IPS-20b (cell line): ENCODE results near the gene BANP.

Source experiments
- H3K27ac ChIP-seq: one replicate; pipeline ENCODE4 v1.5.1; 2013; ENCODE audit warnings: low read length
- H3K27me3 ChIP-seq: 2 replicates; pipeline ENCODE4 v1.6.1; 2013; ENCODE audit warnings: mild to moderate bottlenecking, low read length, inconsistent platforms; ENCODE audit not compliant: insufficient read depth
- H3K36me3 ChIP-seq: 2 replicates; pipeline ENCODE4 v1.6.1; 2013; ENCODE audit warnings: low read depth, mild to moderate bottlenecking, inconsistent platforms, low read length, moderate library complexity; ENCODE audit not compliant: insufficient read depth
- H3K4me1 ChIP-seq: 2 replicates; pipeline ENCODE4 v1.6.1; 2013; ENCODE audit warnings: mild to moderate bottlenecking, control low read depth, inconsistent platforms, low read length, moderate library complexity; ENCODE audit not compliant: insufficient read depth
- H3K4me3 ChIP-seq: 2 replicates; pipeline ENCODE4 v1.5.1; 2013; ENCODE audit warnings: mild to moderate bottlenecking, low read length, inconsistent platforms
- H3K9ac ChIP-seq: 2 replicates; pipeline ENCODE4 v1.6.1; 2013; ENCODE audit warnings: low read depth, mild to moderate bottlenecking, inconsistent platforms, low read length, moderate library complexity
- H3K9me3 ChIP-seq: 2 replicates; pipeline ENCODE4 v1.6.1; 2013; ENCODE audit warnings: mild to moderate bottlenecking, low read depth, low read length, inconsistent platforms; ENCODE audit not compliant: insufficient read depth

Gene BANP

DNA sequence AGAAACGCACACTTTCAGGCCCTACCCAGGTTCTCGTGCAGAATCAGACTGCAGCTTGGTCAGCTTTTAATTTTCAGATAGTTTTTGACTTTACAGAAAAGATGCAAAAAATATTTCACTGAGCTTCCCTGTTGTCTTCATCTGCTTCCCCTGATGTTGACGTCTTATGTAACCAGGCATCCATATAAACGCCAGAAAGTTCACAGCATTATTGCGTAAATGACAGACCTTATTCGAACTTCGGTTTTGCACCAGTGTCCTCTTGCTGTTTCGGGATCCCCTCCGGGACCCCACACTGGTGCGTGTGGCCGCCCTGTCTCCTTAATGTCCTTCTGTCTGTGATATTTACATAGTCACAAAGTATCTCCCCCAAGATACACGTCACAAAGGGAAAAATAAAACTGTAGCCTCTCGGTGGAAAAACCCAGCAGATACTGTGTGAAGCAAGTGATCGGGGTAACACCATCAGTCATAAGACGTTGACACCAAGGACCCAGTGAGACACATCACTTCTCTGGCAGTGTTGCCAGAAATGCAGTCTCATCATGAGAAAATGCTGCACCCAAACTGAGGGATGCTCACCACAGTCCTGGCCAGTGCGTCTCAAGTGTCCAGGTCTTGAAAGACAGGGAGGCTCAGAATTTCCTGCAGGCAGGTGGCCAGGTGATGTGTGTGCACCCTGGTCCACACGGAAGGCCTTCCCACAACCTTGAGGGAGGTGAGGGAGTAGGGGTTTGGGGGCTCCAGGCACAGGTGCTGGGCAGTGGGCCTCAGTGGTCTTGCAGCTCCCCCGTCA lies 4.3 kb downstream of the BANP start:
- Histone ChIP-seq H3K4me1 (0 out of 2 replicates have a peak, but pooled peaks cover 3% of the 10 kb centered on the region), H3K9ac (no peak overlapping the region), H3K27ac (no peak overlapping the region)

DNA sequence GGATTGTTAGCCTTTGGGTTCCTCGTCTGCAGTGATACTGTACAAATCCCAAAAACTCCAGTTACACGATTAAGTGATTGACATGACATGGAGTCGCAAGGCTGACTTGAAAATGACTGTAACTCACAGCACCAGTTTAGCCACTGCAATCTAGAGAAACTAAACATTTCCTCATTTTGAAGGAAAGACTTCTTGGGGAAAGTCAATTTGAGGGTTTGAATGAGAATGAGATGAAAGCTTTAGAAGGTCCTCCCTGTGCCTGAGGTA lies 4.8 kb downstream of the BANP start:
- Histone ChIP-seq H3K4me3 (no peak overlapping the region), H3K27me3 (no peaks in the 10 kb centered on the region), H3K4me1 (0 out of 2 replicates have a peak, but pooled peaks cover 3% of the 10 kb centered on the region), H3K27ac (no peak overlapping the region), H3K9ac (peak overlapping the region; percentile 19; the same call in 1 of the 2 replicates), H3K36me3 (peaks cover 20% of the 10 kb centered on the region), H3K9me3 (no peaks in the 10 kb centered on the region)

More for the DNA sequence above, 4.3 kb downstream of the BANP start:
- Histone ChIP-seq H3K27me3 (no peaks in the 10 kb centered on the region), H3K36me3 (peaks cover 20% of the 10 kb centered on the region), H3K4me3 (no peak overlapping the region), H3K9me3 (no peaks in the 10 kb centered on the region)

DNA sequence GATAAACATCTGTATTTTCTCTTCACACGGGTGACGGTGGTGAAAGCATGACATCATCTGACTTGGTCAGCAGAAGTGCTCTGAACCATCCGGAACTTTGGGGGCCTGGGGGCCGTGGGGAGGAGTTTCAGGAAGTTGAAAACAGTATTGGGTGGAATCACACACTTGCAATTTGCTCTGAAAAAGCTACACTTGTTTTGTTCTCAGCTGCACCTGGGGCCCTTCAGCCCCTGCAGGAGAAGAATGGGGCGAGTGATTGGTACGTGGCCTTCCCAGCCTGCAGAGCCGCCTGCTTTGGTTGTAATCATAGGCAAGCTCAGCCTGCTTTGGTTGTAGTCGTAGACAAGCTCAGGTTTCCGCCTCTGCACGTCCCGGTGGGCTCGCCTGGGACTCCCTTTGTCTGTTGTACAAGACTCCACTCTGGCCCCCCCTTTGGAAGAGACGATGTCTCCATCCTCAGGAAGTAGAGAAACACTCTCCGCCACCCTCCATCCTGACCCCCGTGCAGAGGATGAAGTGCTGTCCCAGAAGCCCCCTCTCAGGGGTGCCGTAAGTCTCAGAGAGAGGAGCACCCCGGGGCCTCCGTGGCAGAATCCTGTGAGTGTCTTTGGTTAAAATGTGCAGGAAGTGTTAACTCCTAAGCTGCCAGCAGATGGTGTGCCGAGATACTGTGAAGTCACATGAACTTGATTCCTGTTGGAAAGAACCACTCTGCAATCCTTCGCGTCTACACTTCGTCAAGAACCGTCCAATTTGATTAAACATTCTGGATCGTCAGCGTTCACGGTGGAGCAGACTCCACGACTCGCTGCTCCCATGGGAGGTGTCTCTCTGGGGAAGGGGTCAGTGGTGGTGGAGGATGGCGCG lies 5.4 kb downstream of the BANP start:
- no peak overlapping the region for H3K27ac ChIP-seq
- 0 out of 2 replicates have a peak, but pooled peaks cover 3% of the 10 kb centered on the region for H3K4me1 ChIP-seq
- H3K27me3 ChIP-seq: no peaks in the 10 kb centered on the region
- no peaks in the 10 kb centered on the region for H3K9me3 ChIP-seq
- H3K4me3 ChIP-seq: no peak overlapping the region
- H3K9ac ChIP-seq: peak overlapping the region; percentile 19; the same call in 1 of the 2 replicates
- H3K36me3 ChIP-seq: peaks cover 20% of the 10 kb centered on the region

DNA sequence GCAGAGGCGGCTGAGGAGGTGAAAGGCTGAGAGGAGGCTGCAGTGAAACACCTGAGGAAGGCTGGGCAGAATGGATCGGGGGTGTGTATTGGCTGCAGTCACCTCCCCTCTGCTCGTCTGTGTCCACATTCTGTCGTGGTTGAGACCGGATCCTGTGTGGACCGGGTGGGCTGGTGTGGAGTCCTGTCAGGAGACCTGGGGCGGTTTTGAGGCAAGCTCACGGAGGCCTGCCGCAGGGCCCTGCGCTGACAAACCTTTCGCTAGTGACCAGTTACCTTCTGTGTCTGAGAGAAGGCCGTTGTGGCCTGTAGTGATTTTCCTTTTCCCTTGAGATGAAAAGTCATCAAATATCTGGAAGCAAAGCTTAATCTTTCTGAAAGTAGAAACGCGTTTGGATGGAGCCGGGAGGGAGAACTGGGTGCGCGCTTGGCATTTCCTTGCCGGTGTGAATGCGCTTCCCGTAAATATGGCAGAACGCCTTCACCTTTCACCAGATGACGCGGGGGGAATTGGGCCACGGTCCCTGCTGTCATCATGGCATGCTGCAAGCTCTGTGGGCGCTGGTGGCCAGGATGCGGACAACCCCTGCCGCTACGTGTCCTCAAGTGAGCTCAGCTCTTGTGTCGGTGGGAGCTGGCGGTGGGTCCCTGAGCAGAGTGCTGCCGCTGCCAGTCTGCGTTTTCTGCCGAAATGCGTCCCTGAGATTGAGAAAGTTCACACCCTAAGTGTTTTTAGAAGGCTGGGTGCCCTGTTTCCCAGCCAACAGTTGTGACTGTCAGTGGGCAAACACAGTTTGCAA lies 6.3 kb downstream of the BANP start:
- no peaks in the 10 kb centered on the region for H3K9me3 ChIP-seq
- peaks cover 20% of the 10 kb centered on the region for H3K36me3 ChIP-seq
- no peaks in the 10 kb centered on the region for H3K27me3 ChIP-seq
- H3K4me1 ChIP-seq: no peaks in the 10 kb centered on the region
- H3K9ac ChIP-seq: no peak overlapping the region; the same call in 1 of the 2 replicates
- no peak overlapping the region for H3K27ac ChIP-seq
- H3K4me3 ChIP-seq: no peak overlapping the region

DNA sequence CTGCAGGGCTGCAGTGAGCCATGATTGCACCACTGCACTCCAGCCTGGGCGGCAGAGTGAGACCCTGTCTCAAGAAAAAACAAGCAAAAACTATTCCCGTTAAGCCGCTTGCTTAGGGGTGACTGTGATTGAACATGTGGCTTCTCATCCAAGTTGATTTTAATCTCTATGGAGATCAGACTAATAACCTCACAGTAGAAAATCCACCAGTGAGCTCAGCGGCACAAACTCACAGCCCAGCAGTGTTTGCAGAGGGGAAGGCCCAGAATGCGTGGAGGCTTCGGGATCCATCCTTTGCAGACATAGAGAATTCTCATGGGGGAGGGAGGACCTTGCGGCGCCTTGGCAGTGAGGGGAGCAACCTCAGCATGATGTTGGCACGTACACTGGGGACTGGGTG lies 7.4 kb downstream of the BANP start:
- Histone ChIP-seq H3K4me3 (no peak overlapping the region), H3K36me3 (peaks cover 14% of the 10 kb centered on the region), H3K27ac (no peak overlapping the region), H3K4me1 (no peaks in the 10 kb centered on the region), H3K9me3 (no peaks in the 10 kb centered on the region), H3K27me3 (no peaks in the 10 kb centered on the region), H3K9ac (no peak overlapping the region)

DNA sequence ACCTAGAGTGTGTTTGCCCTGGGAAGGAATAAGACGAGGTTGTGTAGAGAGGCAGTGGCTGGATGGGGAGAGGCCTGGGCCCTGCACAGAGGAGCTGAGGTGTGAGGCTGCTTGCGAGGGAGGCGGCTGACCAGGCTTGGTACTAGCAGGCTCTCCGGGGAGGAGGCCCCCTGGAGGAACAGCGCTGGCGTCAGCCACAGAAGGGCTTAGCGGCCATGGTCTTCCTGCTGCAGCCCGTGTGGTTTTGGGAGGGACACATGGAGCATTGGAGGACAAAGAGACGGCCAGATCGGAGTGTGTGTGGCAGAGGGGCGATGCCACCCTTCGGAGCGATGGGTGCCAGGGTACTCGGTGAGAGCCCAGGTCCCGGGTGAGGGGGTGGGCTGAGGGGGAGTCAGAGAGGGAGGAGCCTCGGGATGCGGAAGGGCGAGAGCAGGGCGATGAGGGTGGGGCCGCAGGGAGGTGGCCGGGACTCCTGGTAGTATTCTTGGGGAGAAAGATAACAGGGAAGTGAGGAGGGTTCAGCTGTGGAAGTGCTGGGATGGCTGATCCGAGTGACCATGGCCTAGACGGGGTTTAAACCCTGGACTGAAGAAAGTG lies 8.3 kb downstream of the BANP start:
- no peak overlapping the region for H3K4me3 ChIP-seq
- H3K27me3 ChIP-seq: no peaks in the 10 kb centered on the region
- H3K9ac ChIP-seq: no peak overlapping the region
- no peaks in the 10 kb centered on the region for H3K9me3 ChIP-seq
- peaks cover 7% of the 10 kb centered on the region for H3K36me3 ChIP-seq
- H3K27ac ChIP-seq: no peak overlapping the region
- H3K4me1 ChIP-seq: no peaks in the 10 kb centered on the region

DNA sequence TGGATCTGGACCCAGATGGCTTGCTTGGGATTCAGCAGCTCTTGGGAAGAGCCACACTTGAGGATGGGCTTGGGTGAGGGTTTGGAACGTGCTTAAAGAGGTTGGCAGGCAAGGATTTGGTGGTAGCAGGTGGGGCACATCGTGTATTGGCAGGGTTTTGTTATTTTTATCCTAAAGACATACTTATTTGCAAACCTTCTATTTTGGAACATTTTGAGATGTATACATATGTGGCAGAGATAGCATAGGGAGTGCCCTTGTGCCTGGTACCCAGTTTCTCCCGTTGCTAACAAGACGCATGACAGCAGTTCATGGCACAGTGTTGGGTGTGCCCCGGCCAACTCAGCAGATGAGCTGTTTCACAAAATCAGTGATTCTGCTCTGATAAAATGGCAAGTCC lies 9.1 kb downstream of the BANP start:
- H3K9me3 ChIP-seq: no peaks in the 10 kb centered on the region
- no peak overlapping the region for H3K27ac ChIP-seq
- peaks cover 7% of the 10 kb centered on the region for H3K36me3 ChIP-seq
- H3K27me3 ChIP-seq: no peaks in the 10 kb centered on the region
- no peak overlapping the region for H3K9ac ChIP-seq
- no peaks in the 10 kb centered on the region; the same call in 1 of the 2 replicates for H3K4me1 ChIP-seq
- H3K4me3 ChIP-seq: no peak overlapping the region

DNA sequence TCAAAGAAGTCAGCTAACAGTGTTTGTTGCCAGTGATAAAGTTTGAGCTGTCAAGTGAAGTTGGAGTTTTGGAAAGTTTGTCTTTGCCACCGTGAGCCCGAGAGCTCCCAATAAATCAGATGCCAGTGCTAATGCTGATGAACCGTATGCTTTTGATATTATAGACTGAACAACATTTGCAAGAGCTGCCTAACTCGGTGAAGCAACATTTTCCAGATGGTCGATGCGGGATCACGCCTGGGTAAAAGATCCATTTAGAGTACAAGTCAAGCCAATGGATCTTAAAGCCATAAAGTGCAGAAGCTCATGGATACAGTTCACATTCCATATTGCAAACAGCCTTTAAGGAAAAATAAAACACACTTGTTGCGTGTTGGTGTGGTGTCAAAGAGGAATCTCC lies 9.6 kb downstream of the BANP start:
- no peak overlapping the region for H3K4me3 ChIP-seq
- no peak overlapping the region for H3K9ac ChIP-seq
- H3K27ac ChIP-seq: no peak overlapping the region
- no peaks in the 10 kb centered on the region for H3K9me3 ChIP-seq
- H3K27me3 ChIP-seq: no peaks in the 10 kb centered on the region
- no peaks in the 10 kb centered on the region; the same call in 1 of the 2 replicates for H3K4me1 ChIP-seq
- H3K36me3 ChIP-seq: peaks cover 7% of the 10 kb centered on the region

DNA sequence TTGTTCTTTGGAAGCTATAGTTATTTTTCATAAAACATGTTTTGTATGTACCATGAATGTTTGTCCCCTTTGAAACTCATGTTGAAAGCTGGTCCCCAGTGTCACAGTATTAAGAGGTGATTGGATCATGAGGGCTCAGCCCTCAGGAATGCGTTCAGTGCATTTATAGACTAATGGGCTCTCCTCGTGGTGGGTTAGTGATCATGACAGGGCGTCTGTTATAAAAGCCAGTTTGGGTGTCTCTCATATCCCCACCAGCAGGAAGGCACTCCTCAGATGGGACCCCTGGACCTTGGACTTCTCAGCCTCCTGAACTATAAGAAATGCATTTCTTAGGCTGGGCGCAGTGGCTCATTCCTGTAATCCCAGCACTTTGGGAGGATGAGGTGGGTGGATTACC lies 10.4 kb downstream of the BANP start:
- Histone ChIP-seq H3K9ac (no peak overlapping the region), H3K4me3 (no peak overlapping the region), H3K4me1 (peaks cover 3% of the 10 kb centered on the region; the same call in 1 of the 2 replicates), H3K27ac (no peak overlapping the region), H3K27me3 (no peaks in the 10 kb centered on the region), H3K9me3 (no peaks in the 10 kb centered on the region), H3K36me3 (peaks cover 7% of the 10 kb centered on the region)

DNA sequence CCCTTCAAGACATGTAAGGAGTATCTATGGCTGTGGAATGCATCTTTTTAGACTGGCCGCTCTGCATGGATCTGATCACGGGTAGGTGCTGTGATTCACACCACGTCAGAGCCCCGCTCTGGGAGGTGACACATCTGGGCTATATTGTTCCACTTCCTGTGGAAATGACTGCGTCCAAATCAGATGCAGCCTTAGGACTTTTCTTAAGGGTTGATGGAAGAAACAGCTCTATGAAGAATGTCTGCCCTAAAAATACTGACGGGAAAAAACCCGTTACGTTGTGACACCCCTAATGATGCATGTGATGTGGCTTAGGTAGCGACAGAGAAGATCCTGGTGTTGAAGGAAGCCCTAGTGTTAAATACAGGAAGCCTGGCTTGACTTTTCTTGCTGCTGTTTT lies 12.2 kb downstream of the BANP start:
- Histone ChIP-seq H3K27me3 (no peaks in the 10 kb centered on the region), H3K4me3 (no peak overlapping the region), H3K9ac (no peak overlapping the region), H3K27ac (no peak overlapping the region), H3K4me1 (peaks cover 3% of the 10 kb centered on the region; the same call in 1 of the 2 replicates), H3K9me3 (no peaks in the 10 kb centered on the region), H3K36me3 (no peaks in the 10 kb centered on the region)

DNA sequence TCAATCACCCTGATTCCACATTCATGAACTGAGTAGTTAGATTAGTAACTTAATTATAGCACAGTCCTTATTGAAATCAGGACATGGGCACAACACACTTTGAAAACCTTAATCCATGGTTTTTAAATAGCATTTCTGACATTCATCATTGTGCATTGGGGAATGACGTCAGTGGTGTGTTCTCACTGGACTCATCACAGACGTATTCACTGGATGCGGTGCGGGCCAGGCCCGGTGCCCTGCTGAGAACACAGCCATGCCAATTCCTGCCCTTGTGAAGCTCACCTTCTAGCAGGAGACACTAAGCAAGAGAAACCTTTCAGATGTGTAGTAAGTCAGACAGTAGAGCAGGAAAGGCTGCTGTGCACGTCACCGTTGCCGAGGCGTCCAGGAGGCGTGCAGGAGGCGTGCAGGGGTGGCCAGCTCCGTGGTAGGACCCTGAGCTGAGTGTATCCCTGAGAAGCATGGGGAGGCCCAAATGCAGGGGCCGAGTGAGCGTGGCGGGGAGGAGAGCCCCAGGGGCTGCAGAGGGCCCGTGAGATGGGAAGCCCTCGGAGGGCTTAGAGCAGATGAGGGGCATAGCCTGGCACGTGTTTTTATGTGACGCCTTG lies 12.9 kb downstream of the BANP start:
- H3K9ac ChIP-seq: no peak overlapping the region
- peaks cover 3% of the 10 kb centered on the region; the same call in 1 of the 2 replicates for H3K4me1 ChIP-seq
- no peak overlapping the region for H3K4me3 ChIP-seq
- no peaks in the 10 kb centered on the region for H3K36me3 ChIP-seq
- H3K27ac ChIP-seq: no peak overlapping the region
- H3K27me3 ChIP-seq: no peaks in the 10 kb centered on the region
- no peaks in the 10 kb centered on the region for H3K9me3 ChIP-seq
